ENCODE data around the gene MEG3. TPM values are rescaled to one million over a fixed set of nuclear protein-coding genes. Genes with fewer than 3 reads are reported as not detected.

MEG3 gene
- total RNA-seq, 4 donors from 2014 or later: 101 to 177 (median 167) TPM

GRCh38 chr14:100804558-100805309 is 21.2 kb upstream of the MEG3 start:
- 61 to 74% methylated on average over 9 of the region's 9 CpGs for WGBS, 2 donors
- no peak overlapping the region for H3K4me3 ChIP-seq
- no peaks in the 10 kb centered on the region for H3K36me3 ChIP-seq
- peaks cover 0 to 25% (median 0%) of the 10 kb centered on the region in 4 donors for H3K9me3 ChIP-seq
- H3K27me3 ChIP-seq: no peaks in the 10 kb centered on the region
- no peak for DNase-seq (ENCODE audit: low spot score in 2 of 2)
- H3K4me1 ChIP-seq: no peaks in the 10 kb centered on the region
- no peak overlapping the region for H3K27ac ChIP-seq
- TF ChIP-seq POLR2A (IDR thresholded peaks at IDR 0.05): no peak
- TF ChIP-seq CTCF (IDR thresholded peaks at IDR 0.05): no peak
- TF ChIP-seq EP300 (IDR thresholded peaks at IDR 0.05): no peak

- 83 to 94% methylated on average over 8 to 9 of the region's 9 CpGs for WGBS, 2 donors
- Histone ChIP-seq H3K36me3 (no peaks in the 10 kb centered on the region), H3K9me3 (peaks cover 0 to 41% (median 0%) of the 10 kb centered on the region in 4 donors), H3K27ac (no peak overlapping the region), H3K27me3 (peaks cover 0 to 6% of the 10 kb centered on the region in 2 donors), H3K4me3 (no peak overlapping the region), H3K4me1 (no peaks in the 10 kb centered on the region)
- DNase-seq (ENCODE audit: low spot score in 2 of 2): no peak
- no peak for TF ChIP-seq POLR2A (IDR thresholded peaks at IDR 0.05)
- TF ChIP-seq EP300 (IDR thresholded peaks at IDR 0.05): no peak
- no peak for TF ChIP-seq CTCF (IDR thresholded peaks at IDR 0.05)
Observed at GRCh38 chr14:100806386-100806785, 19.5 kb upstream of the MEG3 start.

- Histone ChIP-seq H3K27ac (no peak overlapping the region), H3K4me1 (no peaks in the 10 kb centered on the region), H3K9me3 (peaks cover 0 to 51% (median 0%) of the 10 kb centered on the region in 4 donors), H3K4me3 (no peak overlapping the region), H3K27me3 (peaks cover 0 to 6% of the 10 kb centered on the region in 2 donors), H3K36me3 (no peaks in the 10 kb centered on the region)
- no peak for TF ChIP-seq CTCF (IDR thresholded peaks at IDR 0.05)
- TF ChIP-seq POLR2A (IDR thresholded peaks at IDR 0.05): no peak
- TF ChIP-seq EP300 (IDR thresholded peaks at IDR 0.05): no peak
- 91% methylated on average over 14 of the region's 14 CpGs for WGBS, 2 donors
- DNase-seq (ENCODE audit: low spot score in 2 of 2): no peak
Observed at GRCh38 chr14:100807496-100807895, 18.4 kb upstream of the MEG3 start.

GRCh38 chr14:100807979-100808734 is 17.8 kb upstream of the MEG3 start:
- no peak overlapping the region for H3K4me3 ChIP-seq
- no peaks in the 10 kb centered on the region for H3K4me1 ChIP-seq
- DNase-seq (ENCODE audit: low spot score in 2 of 2): no peak
- no peak overlapping the region for H3K27ac ChIP-seq
- no peaks in the 10 kb centered on the region for H3K36me3 ChIP-seq
- TF ChIP-seq POLR2A (IDR thresholded peaks at IDR 0.05) (no peak), CTCF (IDR thresholded peaks at IDR 0.05) (no peak), EP300 (IDR thresholded peaks at IDR 0.05) (no peak)
- H3K9me3 ChIP-seq: peaks cover 0 to 51% (median 0%) of the 10 kb centered on the region in 4 donors
- 83 to 85% methylated on average over 15 to 16 of the region's 16 CpGs for WGBS, 2 donors
- H3K27me3 ChIP-seq: peaks cover 0 to 6% of the 10 kb centered on the region in 2 donors

GRCh38 chr14:100810435-100810834 is 15.5 kb upstream of the MEG3 start:
- WGBS, 2 donors: 77 to 79% methylated on average over 7 of the region's 7 CpGs
- Histone ChIP-seq H3K4me3 (no peak overlapping the region), H3K9me3 (peaks cover 0 to 51% (median 0%) of the 10 kb centered on the region in 4 donors), H3K27ac (no peak overlapping the region), H3K4me1 (no peaks in the 10 kb centered on the region), H3K27me3 (peaks cover 0 to 6% of the 10 kb centered on the region in 2 donors), H3K36me3 (no peaks in the 10 kb centered on the region)
- no peak for DNase-seq (ENCODE audit: low spot score in 2 of 2)
- TF ChIP-seq POLR2A (IDR thresholded peaks at IDR 0.05): no peak
- TF ChIP-seq EP300 (IDR thresholded peaks at IDR 0.05): no peak
- TF ChIP-seq CTCF (IDR thresholded peaks at IDR 0.05): no peak

All from tibial nerve (tissue), 4 donors.